K562 (cell line): ENCODE data around the gene MMGT1. TPM values are rescaled to one million over a fixed set of nuclear protein-coding genes. Genes with fewer than 3 reads are reported as not detected.

ENCODE experiments used
- ATAC-seq: fragments of 200-7000 bp; cut with Tn5 transposase; 3 replicates; pipeline ENCODE4 v1.9.1; 2020; ENCODE audit warnings: moderate library complexity
- BruUV-seq: library from RNA; stranded (reverse); fragments of 400-500 nt; replicated peaks from 2 replicates; lab custom pipeline; 2021; lab: Mats Ljungman, UMichigan
- CTCF ChIA-PET: fragments of 300-600 bp; formaldehyde crosslinking; extraction: SDS; loops from one replicate; lab custom pipeline; 2021; ENCODE audit warnings: low intra/inter-chr PET ratio; lab: Yijun Ruan, JAX
- POLR2A ChIA-PET: fragments of 300-600, 350-650 bp; sonication (Branson Sonifier 250); formaldehyde crosslinking; extraction: SDS; loops from one replicate; lab custom pipeline; 2021; ENCODE audit warnings: antibody characterized with exemption, inconsistent platforms; lab: Yijun Ruan, JAX
- DNase-seq, 4 experiments: peaks; one replicate each; pipeline versions ENCODE4 v3.0.0 to v3.0.0-alpha.2; 2011 to 2018; ENCODE audit warnings: low spot score in 3 of 4, mixed read lengths in 3 of 4; ENCODE audit errors: extremely low read depth in 1 of 4
- FAIRE-seq: peaks from 2 replicates; lab custom pipeline; 2011; peaks lifted over from hg19 to GRCh38; lab: Jason Lieb, UNC
- H2AFZ ChIP-seq: 2 replicates; pipeline ENCODE4 v1.6.0; 2011; ENCODE audit warnings: low read depth, low read length, control low read depth, inconsistent platforms
- H3K27ac ChIP-seq: fragments of 200-600 bp; 3 replicates; pipeline ENCODE4 v1.8.0; 2011; ENCODE audit warnings: low read depth, mild to moderate bottlenecking, control low read depth, inconsistent platforms, low read length, moderate library complexity, mixed read lengths; ENCODE audit errors: extremely low read depth
- H3K27me3 ChIP-seq, 2 experiments: fragments of 300-600 bp in 1 of 2; 2 replicates in 1 of 2; 3 replicates in 1 of 2; pipeline versions ENCODE4 v1.6.0 to v1.8.0; 2011; ENCODE audit warnings: inconsistent platforms in 2 of 2, low read length in 2 of 2, mild to moderate bottlenecking in 1 of 2, mixed read lengths in 1 of 2, moderate library complexity in 1 of 2; ENCODE audit not compliant: control insufficient read depth in 2 of 2, insufficient read depth in 2 of 2
- H3K36me3 ChIP-seq: fragments of 300-600 bp; 3 replicates; pipeline ENCODE4 v1.8.0; 2011; ENCODE audit warnings: mild to moderate bottlenecking, low read length, inconsistent platforms; ENCODE audit not compliant: control insufficient read depth, insufficient read depth
- H3K4me1 ChIP-seq, 2 experiments: fragments of 200-600 bp in 1 of 2; replicated peaks in 1 of 2; 2 replicates in 1 of 2; 3 replicates in 1 of 2; pipeline versions ENCODE4 v1.5.1 to v1.8.0; 2011; ENCODE audit warnings: inconsistent platforms in 2 of 2, low read length in 2 of 2, mild to moderate bottlenecking in 1 of 2, mixed read lengths in 1 of 2, moderate library complexity in 1 of 2; ENCODE audit not compliant: control insufficient read depth in 2 of 2, insufficient read depth in 2 of 2
- H3K4me2 ChIP-seq: 2 replicates; pipeline ENCODE4 v1.6.1; 2011; ENCODE audit warnings: low read length, control low read depth, inconsistent platforms, mixed read lengths; ENCODE audit not compliant: insufficient read depth
- H3K4me3 ChIP-seq: fragments of 200-600 bp; sonication (generic), shearing (Covaris generic); 2 replicates; pipeline ENCODE4 v1.5.1; 2016; ENCODE audit warnings: control low read depth, inconsistent platforms
- H3K79me2 ChIP-seq: fragments of 200-600 bp; 3 replicates; pipeline ENCODE4 v1.8.0; 2011; ENCODE audit warnings: low read length, inconsistent platforms; ENCODE audit not compliant: control insufficient read depth, insufficient read depth
- H3K9ac ChIP-seq, 2 experiments: 2 replicates each; pipeline versions ENCODE4 v1.6.0 to v1.6.1; 2011; ENCODE audit warnings: low read depth in 2 of 2, low read length in 2 of 2, control low read depth in 1 of 2, inconsistent platforms in 1 of 2, mild to moderate bottlenecking in 1 of 2, mixed read lengths in 1 of 2; ENCODE audit not compliant: insufficient read depth in 1 of 2
- H3K9me1 ChIP-seq: one replicate; pipeline ENCODE4 v1.6.0; 2011; ENCODE audit warnings: inconsistent platforms, mild to moderate bottlenecking, low read length, moderate library complexity; ENCODE audit not compliant: control insufficient read depth, insufficient read depth
- H3K9me3 ChIP-seq: replicated peaks from 2 replicates; pipeline ENCODE4 v1.5.1; 2011; ENCODE audit warnings: low read depth, low read length, inconsistent platforms; ENCODE audit not compliant: control insufficient read depth, insufficient read depth
- H4K20me1 ChIP-seq: replicated peaks from 2 replicates; pipeline ENCODE4 v1.6.1; 2011; ENCODE audit warnings: low read length, inconsistent platforms, mixed read lengths; ENCODE audit not compliant: control insufficient read depth, insufficient read depth
- ADNP ChIP-seq: fragments of 200-800 bp; sonication (Bioruptor generic); IDR thresholded peaks from 2 replicates; pipeline ENCODE4 v1.6.1; 2016; ENCODE audit warnings: missing genetic modification characterization, missing compliant biosample characterization
- CBFA2T3 ChIP-seq: fragments of 450-650 bp; IDR thresholded peaks from 2 replicates; pipeline ENCODE4 v1.6.1; 2017
- CXXC5 ChIP-seq: fragments of 250-450 bp; sonication (Bioruptor Pico); IDR thresholded peaks from 2 replicates; pipeline ENCODE4 v1.8.0; 2022; ENCODE audit warnings: inconsistent platforms, mild to moderate bottlenecking, moderate library complexity
- KAT8 ChIP-seq: fragments of 450-650 bp; IDR thresholded peaks from 2 replicates; pipeline ENCODE4 v1.6.1; 2016; ENCODE audit warnings: low read depth, mild to moderate bottlenecking
- SIX5 ChIP-seq, 2 experiments: IDR thresholded peaks; 2 replicates each; pipeline ENCODE4 v1.6.1; 2011; ENCODE audit warnings: low read length in 2 of 2, borderline replicate concordance in 1 of 2, low read depth in 1 of 2, mild to moderate bottlenecking in 1 of 2, moderate library complexity in 1 of 2; ENCODE audit not compliant: insufficient read depth in 1 of 2
- ZNF184 ChIP-seq: sonication (generic); formaldehyde crosslinking; IDR thresholded peaks from 2 replicates; pipeline ENCODE4 v1.5.0; 2020; ENCODE audit warnings: missing genetic modification reagents
- ZNF766 ChIP-seq: fragments of 200-800 bp; sonication (Bioruptor generic); conservative IDR thresholded peaks from 2 replicates; pipeline ENCODE4 v1.6.1; 2016; ENCODE audit warnings: missing genetic modification characterization, missing compliant biosample characterization
- WGBS: fragments of 100-300 bp; shearing (Covaris generic); methylation state at CpG from one replicate; pipeline ENCODE4 v1.1.6; 2016; ENCODE audit warnings: low coverage, mixed read lengths; ENCODE audit not compliant: insufficient coverage; ENCODE audit errors: missing lambda C conversion rate; 5-methylcytosine and 5-hydroxymethylcytosine counted together
- in situ Hi-C: fragments of 300-500 bp; cut with MboI; formaldehyde crosslinking; loops from 4 replicates; pipeline ENCODE4 v1.15.0; 2018; ENCODE audit warnings: inconsistent platforms, mixed read lengths
- intact Hi-C: fragments of 100-400 bp; cut with micrococcal nuclease; formaldehyde crosslinking; loops from 2 replicates; pipeline ENCODE4 v1.14.2; 2022
- polyA plus RNA-seq, 8 experiments: library from polyadenylated mRNA; depleted of rRNA in 4 of 8; stranded (reverse) in 5 of 8; unstranded in 3 of 8; fragments of >200 nt; fragmentation: Nextera tagmentation in 2 of 8; fragmentation: Illumina TruSeq in 1 of 8; extraction: Ambion mirVana in 2 of 8; extraction: Trizol in 1 of 8; gene quantifications; 2 replicates each; pipeline versions ENCODE4 v1.2.1 to v1.2.3, GENCODE V29; 2011 to 2014; ENCODE audit warnings: inconsistent platforms in 1 of 8, missing spikeins in 1 of 8
- total RNA-seq, 7 experiments: library from RNA; depleted of rRNA in 6 of 7; stranded (reverse); fragments of >200 nt in 6 of 7; fragmentation: Illumina TruSeq in 2 of 7; extraction: Trizol in 2 of 7; gene quantifications; 2 replicates each; pipeline versions ENCODE4 v1.2.1 to v1.2.3, GENCODE V29; 2011 to 2021; ENCODE audit warnings: low replicate concordance in 1 of 7
- TF ChIP-seq, protein P1 (sequence below): fragments of 250-450 bp; sonication (Bioruptor Pico); IDR thresholded peaks from 2 replicates; pipeline ENCODE4 v1.5.1; 2021; ENCODE audit warnings: mild to moderate bottlenecking

MMGT1 gene
- total and polyA plus RNA-seq, 9 of the 15 experiments (the other 6 are each of a cell fraction or from before 2014, with no cell fraction given): 11.3 to 25.4 (median 22.5) TPM

DNA sequence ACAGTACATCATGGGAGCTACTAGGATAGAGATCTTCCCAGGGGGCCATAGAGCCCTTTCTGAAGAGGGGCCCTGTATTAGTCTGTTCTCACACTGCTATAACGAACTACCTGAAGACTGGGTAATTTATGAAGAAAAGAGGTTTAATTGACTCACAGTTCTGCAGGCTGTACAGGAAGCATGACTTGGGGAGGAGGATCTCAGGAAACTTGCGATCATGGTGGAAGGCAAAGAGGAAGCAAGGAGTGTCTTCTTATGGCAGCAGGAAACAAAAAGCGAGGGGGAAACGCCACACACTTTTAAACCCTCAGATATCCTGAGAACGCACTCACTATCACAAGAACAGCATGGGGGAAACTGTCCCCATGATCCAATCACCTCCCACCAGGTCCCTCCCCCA is 7.2 kb upstream of the MMGT1 start:
- Histone ChIP-seq H3K4me1 (peaks cover 7 to 32% of the 10 kb centered on the region in 2 experiments), H3K27ac (no peak overlapping the region), H3K27me3 (no peaks in the 10 kb centered on the region), H2AFZ (0 out of 2 replicates have a peak overlapping the region, but pooled peaks have one; percentile 50), H3K4me3 (no peak overlapping the region)
- ATAC-seq: no peak
- TF ChIP-seq, protein P1, sequence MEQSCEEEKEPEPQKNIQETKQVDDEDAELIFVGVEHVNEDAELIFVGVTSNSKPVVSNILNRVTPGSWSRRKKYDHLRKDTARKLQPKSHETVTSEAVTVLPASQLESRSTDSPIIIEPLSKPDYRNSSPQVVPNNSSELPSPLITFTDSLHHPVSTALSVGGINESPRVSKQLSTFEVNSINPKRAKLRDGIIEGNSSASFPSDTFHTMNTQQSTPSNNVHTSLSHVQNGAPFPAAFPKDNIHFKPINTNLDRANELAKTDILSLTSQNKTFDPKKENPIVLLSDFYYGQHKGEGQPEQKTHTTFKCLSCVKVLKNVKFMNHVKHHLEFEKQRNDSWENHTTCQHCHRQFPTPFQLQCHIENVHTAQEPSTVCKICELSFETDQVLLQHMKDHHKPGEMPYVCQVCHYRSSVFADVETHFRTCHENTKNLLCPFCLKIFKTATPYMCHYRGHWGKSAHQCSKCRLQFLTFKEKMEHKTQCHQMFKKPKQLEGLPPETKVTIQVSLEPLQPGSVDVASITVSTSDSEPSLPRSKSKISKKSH (CRISPR knock-in tag): no peak
- peak; percentile 63; the same call in 1 of the 2 replicates for TF ChIP-seq ZNF766
- TF ChIP-seq, all 486 proteins: peak for 1
- CTCF ChIA-PET: no interaction called here
- 39% methylated on average over 4 of the region's 5 CpGs for whole genome bisulfite sequencing
- H3K9me1 ChIP-seq: no peaks in the 10 kb centered on the region
- H3K4me2 ChIP-seq: no peak overlapping the region
- DNase-seq (no peak), FAIRE-seq (no peak)
- H3K9me3 ChIP-seq: no peaks in the 10 kb centered on the region
- intact Hi-C loops: no loop called here
- H3K36me3 ChIP-seq: no peaks in the 10 kb centered on the region
- BruUV-seq: no TSS peak
- H3K79me2 ChIP-seq: peaks cover 7% of the 10 kb centered on the region
- in situ Hi-C loops: no loop called here
- no peaks in the 10 kb centered on the region for H4K20me1 ChIP-seq
- no peak overlapping the region for H3K9ac ChIP-seq
- POLR2A ChIA-PET: no interaction called here

DNA sequence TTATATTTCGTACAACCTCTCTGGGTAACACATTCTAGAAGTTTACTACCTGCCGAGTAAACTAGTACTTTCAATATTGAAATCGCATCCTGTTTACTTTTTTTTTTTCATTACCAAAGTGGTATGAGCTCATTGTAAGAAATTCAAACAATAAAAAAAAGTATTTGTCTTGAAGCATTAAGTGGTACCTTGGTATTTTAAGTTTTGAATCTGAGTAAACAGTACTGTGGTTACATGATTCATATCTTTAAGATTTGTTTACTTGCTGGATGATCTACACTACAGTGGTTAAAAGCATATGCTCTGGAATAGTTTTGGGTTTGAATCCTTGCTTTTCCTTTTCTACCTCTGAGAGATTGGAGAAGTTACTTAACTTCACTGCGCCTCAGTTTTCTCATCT is 3.8 kb upstream of the MMGT1 start:
- Histone ChIP-seq H3K4me3 (no peak overlapping the region), H3K9me1 (no peaks in the 10 kb centered on the region), H3K36me3 (peaks cover 2% of the 10 kb centered on the region; the same call in 1 of the 3 replicates), H3K4me2 (no peak overlapping the region), H2AFZ (no peak overlapping the region), H3K9me3 (no peaks in the 10 kb centered on the region), H3K27ac (no peak overlapping the region), H3K4me1 (peaks cover 0 to 14% of the 10 kb centered on the region in 2 experiments; a peak in 4 of 5 replicates), H3K9ac (no peak overlapping the region), H3K79me2 (peaks cover 9% of the 10 kb centered on the region), H4K20me1 (peaks cover 9% of the 10 kb centered on the region; the same call in 1 of the 2 replicates), H3K27me3 (no peaks in the 10 kb centered on the region)
- FAIRE-seq: no peak
- ChIA-PET CTCF (no interaction called here), POLR2A (interaction anchor here (1.1 kb wide), 1 partner anchor 8 kb away, joined by 4 read pairs; the partner anchor contains the start of gene SLC9A6)
- no TSS peak for BruUV-seq
- intact Hi-C loops: no loop called here
- no peak for ATAC-seq
- in situ Hi-C loops: no loop called here
- 49% methylated on average over 4 of the region's 4 CpGs for WGBS
- TF ChIP-seq ZNF766 (no peak), CBFA2T3 (no peak), ADNP (tag) (no peak), ZNF184 (CRISPR knock-in tag) (no peak), SIX5 (IDR thresholded peaks at IDR 0.05; ENCODE audit: borderline replicate concordance in 1 of 2, insufficient read depth in 1 of 2, low read depth in 1 of 2, low read length in 2 of 2) (no peak), KAT8 (no peak), CXXC5 (CRISPR knock-in tag) (no peak)
- no peak for DNase-seq
